T-helper 9 cell (primary cell): ENCODE data around the gene CWF19L1.
"Not testable (repeated sequence)": the region's sequence is repeated elsewhere in the genome, so short reads cannot be mapped to it uniquely, and the experiment has no call there.

Experiments used
- DNase-seq: peaks from one replicate; pipeline ENCODE4 v3.0.0-alpha.2; 2020
- total RNA-seq, 2 donors: gene quantifications; one replicate each; lab custom pipeline; 2026; lab: John Stamatoyannopoulos, UW

CWF19L1 gene
- total RNA-seq: 56.7 to 60.4 reads per million in 2 donors

GRCh38 chr10:100267239-100268104, at the start of gene CWF19L1:
Gene CWF19L1, minus strand, starts transcription at chr10:100267638. Its CDS starts 45 bp downstream, at chr10:100267593.
- DNase-seq: peak; percentile 67

GRCh38 chr10:100315615-100316014, 48.2 kb upstream of the CWF19L1 start:
- DNase-seq: no peak

GRCh38 chr10:100311298-100311697, 43.9 kb upstream of the CWF19L1 start:
- no peak for DNase-seq

- DNase-seq: no peak
Observed at GRCh38 chr10:100307684-100308083, 40.2 kb upstream of the CWF19L1 start.

- DNase-seq: no peak
Observed at GRCh38 chr10:100306861-100307260, 39.4 kb upstream of the CWF19L1 start.

GRCh38 chr10:100304414-100304813, 37.0 kb upstream of the CWF19L1 start:
- no peak for DNase-seq

GRCh38 chr10:100303724-100304319, 36.4 kb upstream of the CWF19L1 start:
- no peak for DNase-seq

GRCh38 chr10:100301123-100301522, 33.7 kb upstream of the CWF19L1 start:
- DNase-seq: not testable (repeated sequence)

- no peak for DNase-seq
Observed at GRCh38 chr10:100297242-100297641, 29.8 kb upstream of the CWF19L1 start.

GRCh38 chr10:100293066-100293465, 25.6 kb upstream of the CWF19L1 start:
- DNase-seq: no peak

- not testable (repeated sequence) for DNase-seq
Observed at GRCh38 chr10:100292300-100292699, 24.9 kb upstream of the CWF19L1 start.

GRCh38 chr10:100291356-100291755, 23.9 kb upstream of the CWF19L1 start:
- no peak for DNase-seq

- DNase-seq: no peak
Observed at GRCh38 chr10:100289641-100290040, 22.2 kb upstream of the CWF19L1 start.

- no peak for DNase-seq
Observed at GRCh38 chr10:100288196-100288595, 20.8 kb upstream of the CWF19L1 start.

- no peak for DNase-seq
Observed at GRCh38 chr10:100287756-100288155, 20.3 kb upstream of the CWF19L1 start.

GRCh38 chr10:100286051-100287033, 18.9 kb upstream of the CWF19L1 start, which contains the start of gene BLOC1S2:
Gene BLOC1S2, minus strand, starts transcription at chr10:100286680. Its CDS starts 21 bp downstream, at chr10:100286659.
- peak; percentile 78 for DNase-seq

- not testable (repeated sequence) for DNase-seq
Observed at GRCh38 chr10:100285326-100285725, 17.9 kb upstream of the CWF19L1 start.

- DNase-seq: no peak
Observed at GRCh38 chr10:100282907-100283306, 15.5 kb upstream of the CWF19L1 start.

- not testable (repeated sequence) for DNase-seq
Observed at GRCh38 chr10:100276971-100277370, 9.5 kb upstream of the CWF19L1 start.

- no peak for DNase-seq
Observed at GRCh38 chr10:100265821-100266485, 1.5 kb downstream of the CWF19L1 start.

GRCh38 chr10:100254191-100254590, 13.2 kb downstream of the CWF19L1 start:
- DNase-seq: no peak

GRCh38 chr10:100253041-100253440, 14.4 kb downstream of the CWF19L1 start:
- DNase-seq: no peak
